Measurements from ENCODE around the gene NFE2L3. TPM values are rescaled to one million over a fixed set of nuclear protein-coding genes. Genes with fewer than 3 reads are reported as not detected.

Gene NFE2L3
- total RNA-seq, 3 donors from 2014 or later, result 34.1 to 53.7 (median 46.5) TPM

DNA sequence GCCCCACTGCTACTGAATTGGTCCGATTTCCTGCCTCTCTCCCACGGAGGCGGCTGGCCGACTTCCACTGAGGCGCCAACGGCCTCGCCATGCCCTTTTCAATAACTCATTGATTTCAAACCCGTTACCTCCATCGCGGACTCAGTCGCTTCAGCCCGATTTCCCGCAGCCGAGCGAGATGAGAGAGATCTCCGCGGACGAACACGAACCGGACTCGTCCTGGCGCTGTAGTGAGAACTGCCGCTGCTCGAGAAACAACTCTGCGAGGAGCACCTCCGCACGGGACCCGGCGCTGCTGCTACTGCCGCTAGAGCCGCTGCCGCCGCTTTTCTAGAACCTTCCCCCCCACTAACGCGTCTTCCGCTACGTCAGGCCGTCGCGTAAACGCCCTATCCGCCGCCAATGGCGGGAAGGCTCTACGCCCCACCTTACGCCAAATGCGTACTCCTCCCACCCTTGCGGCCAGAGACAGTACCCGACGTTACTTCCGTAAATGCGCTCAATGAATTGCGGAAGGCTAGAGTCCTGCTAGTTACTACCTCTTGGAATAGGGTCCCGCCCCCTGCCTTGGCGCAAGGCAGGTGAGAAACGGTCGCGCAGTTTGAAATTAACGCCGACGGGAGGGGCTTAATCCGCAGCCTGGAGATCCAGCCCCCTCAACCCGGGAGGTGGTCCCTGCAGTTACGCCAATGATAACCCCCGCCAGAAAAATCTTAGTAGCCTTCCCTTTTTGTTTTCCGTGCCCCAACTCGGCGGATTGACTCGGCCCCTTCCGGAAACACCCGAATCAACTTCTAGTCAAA lies 48.6 kb downstream of the NFE2L3 start, which contains the start of gene HNRNPA2B1:
TSS of gene HNRNPA2B1 (minus strand) at position 303 of the 803 bp plus-strand sequence. CDS start at position 134, 169 bp downstream.
- ATAC-seq (peak; percentile 70 to 73), DNase-seq (peak; percentile 97)
- peak within 1 kb of the TSS; percentile 99 for H3K4me3 Mint-ChIP-seq
- H3K4me1 Mint-ChIP-seq (ENCODE audit: low read depth), result peaks cover 46% of the 10 kb centered on the region
- no peaks in the 10 kb centered on the region for H3K9me3 Mint-ChIP-seq
- peaks cover 3% of the 10 kb centered on the region for H3K27me3 Mint-ChIP-seq (ENCODE audit: low read depth)
- H3K36me3 Mint-ChIP-seq (ENCODE audit: insufficient read depth), result peaks cover 59% of the 10 kb centered on the region

- H3K4me3 Mint-ChIP-seq, result peak within 1 kb of the TSS; percentile 99
- H3K4me1 Mint-ChIP-seq (ENCODE audit: low read depth), result peaks cover 46% of the 10 kb centered on the region
- H3K27me3 Mint-ChIP-seq (ENCODE audit: low read depth), result peaks cover 3% of the 10 kb centered on the region
- ATAC-seq (peak; percentile 54 to 61), DNase-seq (peak; percentile 78)
- peaks cover 57% of the 10 kb centered on the region for H3K36me3 Mint-ChIP-seq (ENCODE audit: insufficient read depth)
- H3K9me3 Mint-ChIP-seq, result no peaks in the 10 kb centered on the region
Measured at GRCh38 chr7:26201247-26202018, 49.4 kb downstream of the NFE2L3 start, which contains the start of gene CBX3. Gene CBX3, plus strand, starts transcription at chr7:26201745. Its CDS starts 1,254 bp downstream, at chr7:26202999.

- peak; percentile 60 for DNase-seq
- Mint-ChIP-seq H3K9me3 (no peaks in the 10 kb centered on the region), H3K27me3 (ENCODE audit: low read depth) (peaks cover 3% of the 10 kb centered on the region), H3K4me1 (ENCODE audit: low read depth) (peaks cover 43% of the 10 kb centered on the region), H3K36me3 (ENCODE audit: insufficient read depth) (peaks cover 54% of the 10 kb centered on the region), H3K4me3 (peak overlapping the region; percentile 90)
- peak; percentile 1 to 2 for ATAC-seq
Measured at GRCh38 chr7:26202019-26202990, 50.3 kb downstream of the NFE2L3 start.

DNA sequence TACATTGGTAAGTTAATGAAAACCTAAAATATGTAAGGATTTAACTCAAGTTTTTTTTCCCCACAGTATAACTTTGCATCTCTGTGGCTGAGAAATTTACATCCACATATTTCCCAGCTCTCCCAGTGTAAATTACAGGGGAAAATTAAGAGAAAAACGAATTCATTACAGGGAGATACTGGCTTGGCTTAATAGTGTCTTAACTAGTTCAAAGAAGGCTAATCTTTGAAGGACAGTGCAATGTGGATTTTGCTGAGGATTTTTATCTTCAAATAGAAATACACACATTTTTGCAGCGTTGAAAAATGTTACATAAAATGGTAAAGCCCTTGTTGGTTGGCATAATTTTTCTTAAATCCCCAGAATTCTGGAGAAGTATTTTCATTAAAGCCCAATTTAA lies 51.0 kb downstream of the NFE2L3 start:
- peaks cover 54% of the 10 kb centered on the region for H3K36me3 Mint-ChIP-seq (ENCODE audit: insufficient read depth)
- H3K4me1 Mint-ChIP-seq (ENCODE audit: low read depth), result peaks cover 42% of the 10 kb centered on the region

GRCh38 chr7:26208040-26208439 lies 56.0 kb downstream of the NFE2L3 start:
- no peak overlapping the region for H3K4me3 Mint-ChIP-seq
- ATAC-seq (no peak), DNase-seq (no peak)
- no peaks in the 10 kb centered on the region for H3K27me3 Mint-ChIP-seq (ENCODE audit: low read depth)
- peaks cover 46% of the 10 kb centered on the region for H3K4me1 Mint-ChIP-seq (ENCODE audit: low read depth)
- H3K36me3 Mint-ChIP-seq (ENCODE audit: insufficient read depth), result peaks cover 51% of the 10 kb centered on the region
- no peaks in the 10 kb centered on the region for H3K9me3 Mint-ChIP-seq

More for the DNA sequence above, 51.0 kb downstream of the NFE2L3 start:
- no peak for DNase-seq
- no peak for ATAC-seq
- H3K9me3 Mint-ChIP-seq, result no peaks in the 10 kb centered on the region
- H3K27me3 Mint-ChIP-seq (ENCODE audit: low read depth), result peaks cover 3% of the 10 kb centered on the region
- peak overlapping the region; percentile 90 for H3K4me3 Mint-ChIP-seq

DNA sequence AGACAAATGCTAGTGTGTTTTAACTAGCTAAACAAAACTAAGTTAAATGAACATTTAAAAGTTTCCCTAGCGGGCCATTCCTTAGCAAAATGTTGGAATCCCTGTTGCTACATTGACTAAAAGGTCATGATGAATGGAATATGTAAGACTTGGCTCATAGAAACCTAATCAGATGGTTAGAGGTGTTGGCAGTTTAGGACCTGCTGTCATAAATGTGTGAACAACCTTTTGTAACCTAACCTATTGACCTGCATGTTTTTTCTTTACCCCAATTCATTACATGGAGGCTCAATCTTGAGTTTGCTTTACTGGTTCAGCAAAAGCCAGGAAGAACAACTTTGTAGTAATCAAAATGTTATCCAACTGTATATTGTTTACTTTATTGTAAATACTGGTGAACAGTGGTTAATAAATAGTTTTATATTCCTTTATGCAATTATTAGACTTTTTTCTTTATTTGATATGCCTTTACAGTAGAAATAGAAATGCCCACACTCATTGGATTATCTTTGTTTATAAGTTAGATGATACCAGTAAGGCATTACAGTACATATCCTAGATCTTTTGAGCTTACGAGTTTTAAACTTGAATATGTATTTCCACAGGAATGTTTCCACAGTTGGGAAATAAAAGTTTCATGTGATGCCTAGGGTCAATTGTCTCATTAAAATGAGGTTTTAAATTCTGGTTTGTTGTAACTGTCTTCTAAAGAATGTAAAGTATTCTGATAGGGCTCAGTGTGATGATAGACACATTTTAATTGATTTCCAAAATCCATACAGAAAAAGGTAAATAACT lies 61.1 kb downstream of the NFE2L3 start:
- peaks cover 28% of the 10 kb centered on the region for H3K36me3 Mint-ChIP-seq (ENCODE audit: insufficient read depth)
- H3K4me3 Mint-ChIP-seq, result no peak overlapping the region
- peaks cover 12% of the 10 kb centered on the region for H3K4me1 Mint-ChIP-seq (ENCODE audit: low read depth)
- no peak for DNase-seq
- H3K27me3 Mint-ChIP-seq (ENCODE audit: low read depth), result no peaks in the 10 kb centered on the region
- H3K9me3 Mint-ChIP-seq, result no peaks in the 10 kb centered on the region
- ATAC-seq, result no peak

DNA sequence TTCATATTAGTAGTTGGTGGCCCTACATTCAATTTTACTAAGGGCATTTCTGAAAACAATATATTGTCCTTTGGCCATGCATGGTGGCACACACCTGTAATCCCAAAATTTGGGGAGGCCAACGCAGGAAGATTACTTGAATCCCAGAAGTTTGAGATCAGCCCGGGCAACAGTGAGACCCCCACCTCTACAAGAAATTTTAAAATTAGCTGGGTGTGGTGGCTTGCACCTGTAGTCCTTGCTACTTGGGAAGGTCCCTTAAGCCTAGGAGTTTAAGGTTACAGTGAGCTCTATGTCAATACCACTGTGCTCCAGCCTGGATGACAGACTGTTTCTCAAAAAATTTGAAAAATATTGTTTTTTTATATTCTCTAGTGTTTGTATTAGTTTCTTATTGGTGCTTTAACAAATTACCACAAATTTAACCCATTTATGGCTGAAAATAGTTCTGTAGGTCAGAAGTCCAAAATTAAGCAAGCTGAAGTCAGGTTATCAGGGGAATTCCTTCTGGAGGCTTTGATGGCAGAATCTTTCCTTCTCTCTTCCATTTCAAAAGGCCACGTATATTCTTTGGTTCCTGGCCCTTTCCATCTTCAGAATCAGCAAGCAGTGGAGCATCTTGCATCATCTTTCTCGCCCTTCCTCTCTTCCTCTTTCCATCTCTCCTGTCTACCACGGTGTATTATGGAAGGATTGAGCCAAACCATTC lies 62.0 kb downstream of the NFE2L3 start:
- H3K27me3 Mint-ChIP-seq (ENCODE audit: low read depth), result no peaks in the 10 kb centered on the region
- peaks cover 12% of the 10 kb centered on the region for H3K4me1 Mint-ChIP-seq (ENCODE audit: low read depth)
- no peak for ATAC-seq
- DNase-seq, result no peak
- no peak overlapping the region for H3K4me3 Mint-ChIP-seq
- H3K9me3 Mint-ChIP-seq, result no peaks in the 10 kb centered on the region
- peaks cover 28% of the 10 kb centered on the region for H3K36me3 Mint-ChIP-seq (ENCODE audit: insufficient read depth)

DNA sequence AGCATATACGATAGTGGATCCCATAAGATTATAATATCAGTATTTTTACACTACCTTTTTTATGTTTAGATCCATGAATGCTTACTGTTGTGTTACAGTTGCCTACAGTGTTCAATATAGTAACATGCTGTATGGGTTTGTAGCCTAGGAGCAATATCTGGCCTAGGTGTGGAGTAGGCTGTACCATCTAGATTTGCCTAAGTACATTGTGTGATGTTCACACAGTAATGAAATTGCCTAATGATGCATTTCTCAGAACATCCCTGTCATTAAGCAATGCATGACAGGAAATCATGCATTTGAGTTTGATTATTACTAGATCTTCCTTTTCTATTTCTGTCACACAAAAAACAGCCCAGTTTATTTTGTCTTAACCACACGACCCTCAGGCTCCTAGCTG lies 64.1 kb downstream of the NFE2L3 start:
- H3K36me3 Mint-ChIP-seq (ENCODE audit: insufficient read depth), result peaks cover 16% of the 10 kb centered on the region
- H3K4me1 Mint-ChIP-seq (ENCODE audit: low read depth), result peaks cover 6% of the 10 kb centered on the region
- peak; percentile 46 to 57 for ATAC-seq
- H3K9me3 Mint-ChIP-seq, result no peaks in the 10 kb centered on the region
- no peak for DNase-seq
- H3K27me3 Mint-ChIP-seq (ENCODE audit: low read depth), result peaks cover under 1% of the 10 kb centered on the region
- H3K4me3 Mint-ChIP-seq, result no peak overlapping the region

DNA sequence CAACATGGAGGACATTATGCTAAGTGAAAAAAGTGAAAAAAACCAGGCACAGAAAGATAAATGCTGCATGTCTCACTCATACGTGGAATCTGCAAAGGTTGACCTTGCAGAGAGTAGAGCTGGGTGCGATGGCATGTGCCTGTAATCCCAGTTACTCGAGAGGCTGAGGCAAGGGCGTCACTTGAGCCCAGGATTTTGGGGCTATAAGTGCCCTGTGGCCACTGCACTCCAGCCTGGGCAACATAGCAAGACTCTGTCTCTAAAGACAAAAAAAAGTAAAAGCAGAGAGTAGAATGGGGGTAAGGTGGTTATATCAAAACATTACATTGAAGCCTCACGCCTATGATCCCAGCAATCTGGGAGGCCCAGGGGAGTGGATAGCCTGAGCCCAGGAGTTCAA lies 72.4 kb downstream of the NFE2L3 start:
- ATAC-seq (no peak), DNase-seq (no peak)
- Mint-ChIP-seq H3K9me3 (no peaks in the 10 kb centered on the region), H3K4me3 (no peak overlapping the region), H3K4me1 (ENCODE audit: low read depth) (no peaks in the 10 kb centered on the region), H3K27me3 (ENCODE audit: low read depth) (peaks cover 6% of the 10 kb centered on the region), H3K36me3 (ENCODE audit: insufficient read depth) (no peaks in the 10 kb centered on the region)

DNA sequence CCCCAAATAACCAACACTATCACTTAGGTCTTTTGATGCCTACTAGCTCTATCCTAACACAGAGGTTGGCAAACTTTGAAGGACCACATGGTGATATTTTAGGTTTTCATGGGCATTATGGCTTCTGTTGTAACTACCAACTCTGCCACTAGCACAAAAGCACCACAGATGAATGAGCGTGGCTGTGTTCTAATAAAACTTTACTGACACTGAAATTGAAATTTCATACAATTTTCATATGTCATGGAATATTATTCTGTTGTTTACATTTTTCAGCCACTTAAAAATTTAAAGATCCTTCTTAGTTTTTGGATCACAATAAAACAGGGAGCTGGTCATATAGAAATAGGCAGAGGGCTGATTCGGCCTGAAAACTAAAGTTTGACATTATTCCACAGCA lies 76.0 kb downstream of the NFE2L3 start:
- H3K27me3 Mint-ChIP-seq (ENCODE audit: low read depth), result peaks cover 4% of the 10 kb centered on the region
- H3K9me3 Mint-ChIP-seq, result no peaks in the 10 kb centered on the region
- no peaks in the 10 kb centered on the region for H3K4me1 Mint-ChIP-seq (ENCODE audit: low read depth)
- H3K4me3 Mint-ChIP-seq, result no peak overlapping the region
- H3K36me3 Mint-ChIP-seq (ENCODE audit: insufficient read depth), result no peaks in the 10 kb centered on the region
- no peak for DNase-seq
- no peak for ATAC-seq

- ATAC-seq (no peak), DNase-seq (no peak)
- Mint-ChIP-seq H3K4me1 (ENCODE audit: low read depth) (no peaks in the 10 kb centered on the region), H3K27me3 (ENCODE audit: low read depth) (no peaks in the 10 kb centered on the region), H3K36me3 (ENCODE audit: insufficient read depth) (no peaks in the 10 kb centered on the region), H3K4me3 (no peak overlapping the region), H3K9me3 (no peaks in the 10 kb centered on the region)
Measured at GRCh38 chr7:26233902-26234511, 82.0 kb downstream of the NFE2L3 start.
